ENCODE results near the gene GALNT1. TPM values are rescaled to one million over a fixed set of nuclear protein-coding genes. Genes with fewer than 3 reads are reported as not detected.

The GALNT1 gene
- total and polyA plus RNA-seq, 11 donors = 9.6 to 69.0 (median 42.7) TPM

DNA sequence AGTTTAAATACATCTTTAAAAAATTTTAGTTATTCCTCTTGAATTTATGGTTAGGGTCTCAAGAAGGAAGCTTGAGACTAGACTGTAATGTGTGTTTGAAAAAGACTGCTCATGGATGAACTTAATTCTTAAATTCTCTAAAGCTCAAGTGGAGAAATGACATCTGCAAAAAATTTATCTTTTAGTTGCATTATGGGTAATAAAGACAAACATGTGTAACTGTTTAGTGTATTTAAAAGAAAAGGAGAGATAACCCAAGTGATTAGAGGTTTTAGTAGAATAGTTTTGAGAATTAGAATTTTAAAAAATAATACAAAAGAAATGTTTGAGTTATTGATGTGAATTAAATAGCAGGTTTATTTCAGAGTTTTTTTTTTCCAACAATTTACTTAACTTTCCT lies 36.7 kb downstream of the GALNT1 start:
- peak overlapping the region in 1 of 12 donors; percentile 37 for H3K27ac ChIP-seq
- TF ChIP-seq POLR2A (IDR thresholded peaks at IDR 0.05) = no peak
- no peak for TF ChIP-seq CTCF (IDR thresholded peaks at IDR 0.05)
- intact Hi-C loops (cut with DNase I) = loop anchor here in 3 of 10 donors (5.0 to 10.0 kb wide), 2 partner anchors 36 to 57 kb away; partner anchors contain the start of gene GALNT1 (in 2 of the 3)
- no peaks in the 10 kb centered on the region for H3K27me3 ChIP-seq
- ATAC-seq (no peak), DNase-seq (no peak)
- no peak overlapping the region for H3K4me3 ChIP-seq
- H3K36me3 ChIP-seq = no peaks in the 10 kb centered on the region
- H3K9me3 ChIP-seq = no peaks in the 10 kb centered on the region
- H3K4me1 ChIP-seq = peaks cover 4 to 62% (median 42%) of the 10 kb centered on the region in 12 donors

GRCh38 chr18:35618696-35619095 lies 37.2 kb downstream of the GALNT1 start:
- H3K27me3 ChIP-seq = no peaks in the 10 kb centered on the region
- peaks cover 4 to 66% (median 42%) of the 10 kb centered on the region in 12 donors for H3K4me1 ChIP-seq
- no peak for DNase-seq
- 21 to 31% (median 28%) methylated on average over 5 of the region's 5 CpGs for WGBS, 4 donors
- ATAC-seq = no peak
- H3K36me3 ChIP-seq = no peaks in the 10 kb centered on the region
- intact Hi-C loops (cut with DNase I) = loop anchor here in 3 of 10 donors (5.0 to 10.0 kb wide), 2 partner anchors 36 to 56 kb away; partner anchors contain the start of gene GALNT1 (in 2 of the 3)
- H3K4me3 ChIP-seq = no peak overlapping the region
- H3K27ac ChIP-seq = peak overlapping the region in 2 of 12 donors; percentile 31 to 37
- peaks cover 0 to 2% (median 0%) of the 10 kb centered on the region in 12 donors for H3K9me3 ChIP-seq
- no peak for TF ChIP-seq CTCF (IDR thresholded peaks at IDR 0.05)
- TF ChIP-seq POLR2A (IDR thresholded peaks at IDR 0.05) = no peak

GRCh38 chr18:35619464-35619863 lies 37.9 kb downstream of the GALNT1 start:
- no peak for TF ChIP-seq POLR2A (IDR thresholded peaks at IDR 0.05)
- no peak for TF ChIP-seq CTCF (IDR thresholded peaks at IDR 0.05)
- peaks cover 9 to 71% (median 44%) of the 10 kb centered on the region in 12 donors for H3K4me1 ChIP-seq
- ATAC-seq (peak; percentile 91 to 95 (median 94)), DNase-seq (peak in 4 of 5 donors; percentile 27 to 60 (median 41))
- no peaks in the 10 kb centered on the region for H3K36me3 ChIP-seq
- 34 to 51% (median 40%) methylated on average over 4 of the region's 4 CpGs for WGBS, 4 donors
- H3K27ac ChIP-seq = peak overlapping the region in 5 of 12 donors; percentile 5 to 57 (median 31)
- intact Hi-C loops (cut with DNase I) = loop anchor here in 3 of 10 donors (5.0 to 10.0 kb wide), 2 partner anchors 37 to 55 kb away; partner anchors contain the start of gene GALNT1 (in 2 of the 3)
- H3K4me3 ChIP-seq = no peak overlapping the region
- H3K9me3 ChIP-seq = peaks cover 0 to 4% (median 0%) of the 10 kb centered on the region in 12 donors
- no peaks in the 10 kb centered on the region for H3K27me3 ChIP-seq

- ATAC-seq = no peak
- DNase-seq = no peak
- no peaks in the 10 kb centered on the region for H3K36me3 ChIP-seq
- H3K9me3 ChIP-seq = peaks cover 0 to 4% (median 0%) of the 10 kb centered on the region in 12 donors
- H3K27ac ChIP-seq = peak overlapping the region in 3 of 12 donors; percentile 31 to 57 (median 37)
- no peak overlapping the region for H3K4me3 ChIP-seq
- 54 to 66% (median 62%) methylated on average over 4 of the region's 4 CpGs for WGBS, 4 donors
- intact Hi-C loops (cut with DNase I) = loop anchor here in 3 of 10 donors (5.0 to 10.0 kb wide), 2 partner anchors 38 to 55 kb away; partner anchors contain the start of gene GALNT1 (in 2 of the 3)
- H3K4me1 ChIP-seq = peaks cover 9 to 72% (median 45%) of the 10 kb centered on the region in 12 donors
- TF ChIP-seq POLR2A (IDR thresholded peaks at IDR 0.05) (no peak), CTCF (IDR thresholded peaks at IDR 0.05) (no peak)
- no peaks in the 10 kb centered on the region for H3K27me3 ChIP-seq
Observed at GRCh38 chr18:35619941-35620340, 38.4 kb downstream of the GALNT1 start.
